Stimulated activated CD8-positive, alpha-beta memory T cell treated with anti-CD3 and anti-CD28 coated beads, Interleukin-15, amount 100 ng/mL, for 1 hour (primary cell): ENCODE data around the gene GATA2.

Experiments
- DNase-seq: peaks from one replicate; pipeline ENCODE4 v3.0.0-alpha.2; 2020; ENCODE audit warnings: low read depth

GATA2 gene

DNA sequence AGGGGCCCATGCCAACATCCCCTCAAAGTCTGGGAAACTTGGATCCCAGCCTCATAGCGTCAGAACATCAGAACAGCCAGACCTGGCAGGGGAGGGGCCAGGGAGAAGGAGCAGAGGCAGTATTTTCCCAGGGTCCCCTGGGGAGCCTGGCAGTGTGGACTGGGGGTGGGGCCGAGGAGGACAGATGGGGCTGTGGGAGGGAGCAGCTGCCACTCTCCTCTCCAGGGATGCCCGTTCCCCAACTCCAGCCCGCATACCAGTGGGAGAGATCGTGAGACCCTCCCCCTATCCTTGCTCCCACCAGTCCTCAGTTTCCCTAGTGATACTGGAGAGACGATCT lies 19.9 kb downstream of the GATA2 start:
- no peak for DNase-seq

- DNase-seq: no peak
Measured at GRCh38 chr3:128472449-128473179, 20.4 kb downstream of the GATA2 start.

DNA sequence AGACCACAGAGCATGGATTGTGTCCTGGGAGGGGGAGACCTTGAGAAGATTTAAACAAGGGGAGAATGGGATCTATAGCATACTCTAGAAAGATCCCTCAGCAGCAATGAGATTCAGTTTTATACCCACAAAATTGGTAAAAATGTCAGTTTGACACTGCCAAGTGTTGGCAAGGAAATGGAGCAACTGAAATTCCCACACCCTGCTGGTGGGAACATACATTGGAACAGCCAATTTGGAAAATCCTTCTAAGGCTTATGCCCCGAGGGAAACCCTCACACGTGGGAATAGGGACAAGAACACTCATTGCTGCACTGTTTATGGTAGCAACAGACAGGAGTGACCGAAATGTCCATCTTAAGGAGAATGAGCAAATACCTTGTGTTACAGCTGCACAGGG lies 21.3 kb downstream of the GATA2 start:
- no peak for DNase-seq

DNA sequence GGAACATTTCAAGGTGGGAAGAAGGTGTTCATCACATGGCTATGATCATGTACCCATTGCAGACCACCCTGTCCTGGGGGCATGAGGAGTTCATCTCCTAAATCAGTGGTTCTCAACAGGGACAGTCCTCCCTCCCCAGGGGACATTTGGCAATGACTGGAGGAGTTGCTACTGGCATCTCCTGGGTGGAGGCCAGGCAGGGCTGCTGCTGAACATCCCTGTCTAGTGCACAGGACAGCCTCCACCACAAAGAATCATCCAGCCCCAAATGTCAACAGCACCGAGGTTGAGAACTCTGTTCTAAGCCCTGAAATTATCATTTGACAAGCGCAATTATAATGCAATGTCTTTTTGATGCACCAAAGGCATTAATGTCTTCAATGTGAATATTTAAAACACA lies 21.9 kb downstream of the GATA2 start:
- DNase-seq: no peak

DNA sequence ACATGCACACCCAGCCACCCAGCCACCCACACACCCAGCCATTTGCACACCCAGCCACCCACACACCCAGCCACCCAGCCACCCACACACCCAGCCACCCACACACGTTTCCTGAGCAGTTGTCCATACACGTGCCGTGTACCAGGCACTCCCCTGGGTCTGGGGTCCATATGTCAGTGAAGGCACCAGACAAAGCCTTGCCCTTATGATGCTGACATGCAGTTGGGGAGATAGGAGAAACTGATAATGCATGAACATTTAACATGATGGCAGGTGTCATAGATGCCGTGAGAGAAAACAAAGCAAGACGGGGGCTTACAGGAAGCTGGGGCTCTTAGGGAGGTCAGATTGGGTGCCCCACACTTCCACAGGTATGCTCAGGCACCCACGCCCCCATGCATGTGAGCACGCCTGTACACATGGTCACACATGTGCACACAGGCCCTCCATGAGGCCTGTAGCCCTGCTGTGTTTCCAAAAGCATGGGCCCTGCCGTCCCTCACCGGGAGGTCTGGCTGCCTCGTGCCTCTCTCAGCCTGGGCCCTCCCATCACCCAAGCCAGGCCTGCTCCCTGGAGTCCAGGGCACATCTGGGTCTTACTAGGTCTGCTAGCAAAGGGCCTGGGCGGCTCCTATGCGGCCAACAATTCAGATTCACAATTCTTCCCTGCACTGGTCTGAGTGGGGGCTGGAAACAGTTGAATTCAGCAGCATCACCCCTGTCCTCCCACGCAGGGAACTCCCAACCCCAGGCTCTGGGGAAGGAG lies 22.7 kb downstream of the GATA2 start:
- no peak for DNase-seq

- DNase-seq: no peak
Measured at GRCh38 chr3:128469556-128469955, 23.4 kb downstream of the GATA2 start.

DNA sequence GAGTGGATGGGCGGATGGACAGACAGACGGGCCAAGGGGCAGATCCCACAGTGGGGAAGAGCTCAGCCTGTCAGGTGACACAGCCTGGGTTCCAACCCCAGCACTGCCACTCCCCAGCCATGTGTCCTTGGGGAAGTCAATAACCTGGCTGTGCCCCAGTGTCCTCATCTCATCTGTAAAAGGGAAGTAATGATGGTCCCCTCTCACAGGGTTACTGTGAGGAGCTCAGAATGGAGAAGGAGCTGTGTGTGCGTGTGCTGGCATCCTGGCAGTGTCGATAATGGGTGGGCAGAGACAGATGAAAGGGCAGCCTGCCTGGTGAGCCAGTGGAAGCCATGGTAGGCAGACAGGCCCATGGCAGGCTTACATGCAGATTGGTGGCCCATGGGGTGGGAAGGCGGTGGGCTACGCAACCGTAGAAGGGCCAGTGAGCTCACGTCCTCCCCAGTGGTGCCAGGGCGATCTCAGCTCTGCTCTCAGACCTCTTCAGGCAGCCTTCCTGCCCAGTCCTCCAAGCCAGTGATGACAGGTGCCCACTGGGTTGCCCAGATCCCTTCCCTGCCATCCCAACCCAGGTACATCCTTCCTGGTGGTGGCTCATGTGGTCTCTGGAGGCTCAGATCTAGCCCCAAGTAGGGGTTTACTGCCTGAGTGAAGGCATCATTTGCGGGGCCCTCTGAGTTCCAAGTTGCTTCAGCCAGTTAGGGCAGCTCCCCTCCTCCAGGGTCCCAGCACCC lies 24.0 kb downstream of the GATA2 start:
- no peak for DNase-seq

GRCh38 chr3:128468285-128468790 lies 24.7 kb downstream of the GATA2 start:
- no peak for DNase-seq

GRCh38 chr3:128466840-128467541 lies 26.0 kb downstream of the GATA2 start, which contains the start of gene DNAJB8:
Gene DNAJB8 (minus strand): TSS chr3:128466890. CDS start chr3:128463245, 3,645 bp downstream.
- no peak for DNase-seq

- no peak for DNase-seq
Measured at GRCh38 chr3:128464702-128465101, 28.3 kb downstream of the GATA2 start.

DNA sequence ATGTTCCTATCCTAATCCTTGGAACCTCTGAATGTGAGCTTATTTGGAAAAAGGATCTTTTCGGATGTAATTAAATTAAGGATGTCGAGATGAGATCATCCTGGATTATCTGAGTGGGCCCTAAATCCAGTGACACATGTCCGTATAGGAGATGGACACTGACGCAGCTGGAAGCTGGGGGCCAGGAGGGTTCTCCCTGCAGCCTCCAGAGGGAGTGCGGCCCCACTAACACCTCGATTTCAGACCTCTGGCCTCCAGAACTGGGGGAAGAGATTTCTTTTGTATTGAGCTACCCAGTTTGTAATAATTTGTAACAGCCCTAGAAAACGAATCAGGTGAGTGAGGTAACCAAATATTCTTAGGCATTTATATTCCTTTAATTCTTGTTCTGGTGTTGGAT lies 28.8 kb downstream of the GATA2 start:
- DNase-seq: no peak

GRCh38 chr3:128463771-128464170 lies 29.2 kb downstream of the GATA2 start:
- DNase-seq: no peak

DNA sequence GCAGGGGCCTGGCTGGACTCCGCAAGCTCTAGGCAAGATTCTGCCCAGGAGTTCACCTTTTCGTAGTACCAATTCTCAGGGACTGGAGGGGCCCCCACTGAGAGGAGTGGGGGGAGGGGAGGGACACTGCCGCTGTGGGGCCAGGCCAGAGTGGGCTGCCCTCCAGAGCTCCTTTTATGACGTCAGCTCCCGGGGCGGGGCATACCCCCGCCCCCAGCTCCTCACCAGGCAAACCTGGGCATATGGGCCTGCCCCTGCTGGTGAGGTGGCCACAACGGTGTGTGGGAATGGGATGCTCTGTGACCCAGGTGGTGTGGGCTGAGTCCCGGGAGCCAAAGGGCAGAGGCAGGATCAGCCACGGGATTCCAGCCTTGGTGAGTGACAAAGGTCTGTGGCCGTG lies 29.6 kb downstream of the GATA2 start:
- no peak for DNase-seq

DNA sequence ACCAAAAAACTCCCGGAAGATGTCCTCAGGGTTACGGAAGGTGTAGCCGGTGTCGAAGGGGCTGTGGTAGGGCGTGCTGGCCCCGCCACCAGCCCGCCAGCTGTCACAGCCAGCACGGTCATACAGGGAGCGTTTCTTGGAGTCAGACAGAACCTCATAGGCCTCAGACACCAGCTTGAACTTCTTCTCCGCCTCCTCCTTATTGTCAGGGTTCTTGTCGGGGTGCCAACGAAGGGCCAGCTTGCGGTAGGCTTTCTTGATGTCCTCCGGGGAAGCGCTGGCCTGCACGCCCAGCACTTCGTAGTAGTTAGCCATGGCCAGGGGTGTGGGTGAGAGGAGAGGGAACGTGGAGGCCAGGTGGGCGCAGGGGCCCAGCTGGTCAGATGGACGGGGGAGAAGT lies 30.1 kb downstream of the GATA2 start:
- DNase-seq: no peak

DNA sequence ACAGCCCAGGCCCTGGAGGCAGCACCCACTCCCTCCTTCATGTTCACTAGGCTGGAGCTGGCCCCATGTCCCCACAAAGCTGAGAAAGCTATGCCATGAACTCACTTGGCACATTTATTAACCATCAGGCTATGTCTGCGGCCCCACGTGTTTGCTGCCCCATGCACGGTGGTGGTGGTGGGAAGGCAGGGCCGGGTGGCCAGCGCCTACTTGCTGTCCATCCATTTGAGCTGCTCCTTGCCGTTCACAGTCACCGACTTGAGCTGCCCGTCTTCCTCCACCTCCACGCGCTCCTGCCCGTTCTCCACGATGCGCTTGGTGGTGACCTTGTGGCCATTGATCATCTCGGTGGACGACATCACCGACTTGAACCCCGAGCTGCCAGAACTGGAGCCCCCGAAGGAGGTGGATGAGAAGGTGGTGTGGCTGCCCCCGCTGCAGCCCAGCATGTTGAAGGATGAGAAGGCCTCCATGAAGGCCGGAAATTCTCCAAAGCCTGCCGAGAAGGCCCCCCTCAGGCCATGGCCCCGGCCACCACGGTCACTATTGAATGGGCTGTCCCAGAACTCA lies 30.6 kb downstream of the GATA2 start:
- no peak for DNase-seq

GRCh38 chr3:128461731-128462130 lies 31.3 kb downstream of the GATA2 start:
- DNase-seq: no peak

DNA sequence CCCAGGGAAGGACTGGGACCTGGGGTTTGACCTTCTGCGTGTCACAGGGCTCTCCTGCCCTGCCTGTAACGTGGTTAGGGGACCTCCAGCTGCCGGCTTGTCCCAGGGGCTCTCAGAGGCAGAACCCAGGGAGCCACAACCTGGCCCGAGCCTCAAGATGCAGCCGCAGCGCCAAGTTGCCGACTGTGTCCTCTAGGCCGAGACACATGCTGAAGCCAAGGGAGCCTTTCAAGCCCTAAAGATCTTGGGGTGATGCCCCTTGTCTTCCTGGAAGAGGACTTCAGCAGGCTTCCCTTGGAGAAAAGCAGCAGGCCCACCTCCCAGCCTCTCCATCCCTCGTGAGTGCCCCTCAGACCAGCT lies 33.6 kb downstream of the GATA2 start:
- no peak for DNase-seq

DNA sequence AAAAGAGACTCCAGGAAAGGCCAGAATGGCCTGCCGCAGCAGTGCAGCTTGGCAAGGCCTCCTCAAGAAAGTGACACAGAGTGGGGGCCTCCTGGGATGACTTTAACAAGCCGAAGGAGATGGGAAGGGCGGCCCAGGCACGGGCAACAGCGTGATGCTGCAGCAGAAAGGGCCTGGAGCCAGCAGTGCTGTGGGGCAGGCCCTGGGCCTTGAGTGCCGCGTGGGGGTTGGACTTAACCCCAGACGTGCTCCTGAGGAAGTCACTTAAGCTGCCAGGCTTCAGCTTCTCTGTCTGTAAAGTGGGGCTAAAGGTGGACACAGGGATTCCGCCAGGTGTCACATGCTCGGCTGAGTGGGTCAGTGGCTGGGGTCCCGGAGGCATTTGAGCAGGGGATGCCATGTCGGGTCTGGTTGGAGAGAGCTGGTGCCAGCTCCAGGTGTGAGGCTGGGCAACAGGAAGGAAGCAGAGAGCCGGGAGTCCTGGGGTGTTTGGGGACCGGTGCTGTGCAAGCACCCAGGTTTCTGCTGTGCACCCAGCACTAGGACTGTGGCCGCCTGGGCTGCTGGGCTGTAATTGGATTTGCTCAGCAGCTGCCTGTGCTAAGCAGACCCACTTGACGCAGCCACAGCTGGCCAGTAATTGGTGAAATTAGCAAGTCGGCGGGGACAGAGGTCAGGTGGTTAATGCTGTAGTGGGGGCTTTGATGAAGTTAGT lies 34.1 kb downstream of the GATA2 start:
- DNase-seq: no peak

DNA sequence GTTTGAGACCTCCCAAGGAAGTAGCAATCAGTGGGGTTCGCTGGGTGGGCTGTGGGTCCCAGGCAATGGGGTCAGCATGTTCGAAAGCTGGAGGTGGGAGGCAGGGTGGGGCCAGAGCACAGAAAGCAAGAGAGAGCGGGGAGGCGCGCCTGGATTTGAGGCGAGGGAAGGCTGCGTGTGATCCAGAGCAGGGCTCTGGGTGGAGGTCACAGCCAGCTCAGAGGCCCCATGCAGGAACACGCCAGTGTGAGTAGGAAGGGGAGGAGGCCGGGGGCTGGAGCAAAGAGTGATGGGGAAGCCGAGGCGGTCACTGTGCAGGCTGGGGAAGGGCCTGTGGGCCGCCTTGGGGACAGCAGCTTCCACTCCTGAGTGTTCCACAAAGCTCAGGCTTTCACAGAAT lies 35.1 kb downstream of the GATA2 start:
- no peak for DNase-seq

DNA sequence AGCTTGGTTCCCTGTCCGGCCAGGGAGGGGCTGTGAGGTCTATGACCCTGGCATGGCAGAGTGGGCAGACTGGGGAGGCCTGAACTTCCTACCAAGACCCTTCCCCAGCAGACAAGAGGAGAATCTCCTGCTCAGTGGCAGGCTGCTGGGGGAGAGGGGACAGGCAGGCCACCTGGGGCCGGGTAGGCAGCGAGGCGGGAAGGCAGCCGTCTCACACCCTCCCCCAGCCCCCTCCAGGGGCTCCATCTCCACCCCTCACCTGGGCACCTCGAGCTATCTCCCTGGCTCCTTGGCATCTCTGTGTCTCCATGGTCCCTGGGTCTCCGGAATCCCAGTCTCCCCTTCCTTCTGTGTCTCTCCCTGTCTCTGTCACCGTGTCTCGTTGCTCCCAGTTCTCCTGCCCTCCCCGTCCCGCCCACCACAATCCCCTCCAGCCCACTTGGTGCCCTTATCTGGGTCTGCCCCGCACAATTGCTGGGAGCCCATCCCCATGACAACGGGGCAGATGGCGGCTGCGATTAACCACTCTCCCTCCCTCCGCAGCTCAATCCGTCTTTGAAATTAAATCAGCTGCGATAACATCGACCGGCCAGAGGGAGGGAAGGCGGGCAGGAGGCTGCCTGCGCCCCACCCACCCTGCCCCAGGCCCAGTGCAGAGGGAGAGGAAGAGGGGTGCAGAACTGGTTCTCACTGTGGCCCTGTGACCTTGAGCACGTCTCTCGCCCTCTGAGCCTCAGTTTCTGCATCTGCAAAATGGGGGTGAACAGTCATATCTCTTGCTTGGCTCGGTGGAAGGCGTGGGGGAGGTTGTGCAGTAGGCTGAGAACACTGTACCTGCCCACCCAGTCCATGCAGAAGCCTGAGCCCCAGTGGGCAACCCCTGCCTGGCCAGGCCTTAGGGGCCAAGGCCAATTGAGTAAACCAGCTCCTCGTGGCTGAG lies 36.0 kb downstream of the GATA2 start:
- DNase-seq: no peak
